ENCODE measurements around the gene CFHR2.

DNA sequence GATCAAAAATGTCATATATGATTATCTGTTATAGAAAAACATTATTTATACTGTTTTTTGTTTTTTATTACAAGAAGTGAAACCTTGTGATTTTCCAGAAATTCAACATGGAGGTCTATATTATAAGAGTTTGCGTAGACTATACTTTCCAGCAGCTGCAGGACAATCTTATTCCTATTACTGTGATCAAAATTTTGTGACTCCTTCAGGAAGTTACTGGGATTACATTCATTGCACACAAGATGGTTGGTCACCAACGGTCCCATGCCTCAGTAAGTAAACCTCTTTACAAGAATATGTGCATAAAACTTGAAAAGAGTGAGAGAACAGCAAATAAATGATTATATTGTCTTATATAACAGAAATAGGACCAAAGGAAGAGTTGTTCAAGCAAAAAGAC is 41.2 kb upstream of the CFHR2 start:
- TF ChIP-seq POLR2A (IDR thresholded peaks at IDR 0.05; ENCODE audit: extremely low read depth, insufficient read length) (no peak), CTCF (IDR thresholded peaks at IDR 0.05; ENCODE audit: low read depth, low read length) (no peak), MAX (IDR thresholded peaks at IDR 0.05; ENCODE audit: low read depth, low read length) (no peak), MYC (IDR thresholded peaks at IDR 0.05; ENCODE audit: low read depth, low read length) (no peak)

All from NB4 (cell line).